ENCODE results near the gene TUBAL3.

Gene TUBAL3

DNA sequence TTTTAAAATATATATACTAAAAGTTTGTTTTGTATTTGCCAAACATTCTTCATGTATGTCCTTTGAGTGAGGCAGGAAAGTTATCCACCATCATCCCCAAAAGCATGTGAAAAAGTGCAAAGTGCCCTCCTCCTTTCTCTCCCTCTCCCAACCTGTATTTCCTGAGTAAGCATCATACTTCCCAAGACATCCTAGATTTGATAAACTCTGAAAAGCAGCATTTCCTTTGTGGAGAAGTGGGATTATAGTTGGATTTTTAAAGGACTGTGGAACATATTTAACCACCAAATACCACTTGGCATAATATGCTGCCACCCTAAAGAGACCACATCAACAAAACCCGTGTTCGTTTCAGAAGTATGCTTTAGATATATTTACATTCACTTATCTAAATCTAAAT lies 44.6 kb upstream of the TUBAL3 start:
- H3K27ac ChIP-seq = no peak overlapping the region
- no peak overlapping the region for H3K4me2 ChIP-seq
- no peaks in the 10 kb centered on the region for H3K27me3 ChIP-seq (ENCODE audit: insufficient read depth, low read depth)
- no peak overlapping the region for H2AFZ ChIP-seq (ENCODE audit: low read depth)
- no peak overlapping the region for H3K9ac ChIP-seq
- H3K36me3 ChIP-seq (ENCODE audit: insufficient read depth) = peaks cover 17% of the 10 kb centered on the region; the same call in 1 of the 2 replicates
- H3K4me1 ChIP-seq (ENCODE audit: low read depth, poor library complexity, severe bottlenecking) = peaks cover 37% of the 10 kb centered on the region
- H3K4me3 ChIP-seq (IDR thresholded peaks at IDR 0.05; ENCODE audit: insufficient read depth, low read depth, low read length) = no peak overlapping the region
- H4K20me1 ChIP-seq (ENCODE audit: insufficient read depth) = no peaks in the 10 kb centered on the region
- TF ChIP-seq, protein P1, sequence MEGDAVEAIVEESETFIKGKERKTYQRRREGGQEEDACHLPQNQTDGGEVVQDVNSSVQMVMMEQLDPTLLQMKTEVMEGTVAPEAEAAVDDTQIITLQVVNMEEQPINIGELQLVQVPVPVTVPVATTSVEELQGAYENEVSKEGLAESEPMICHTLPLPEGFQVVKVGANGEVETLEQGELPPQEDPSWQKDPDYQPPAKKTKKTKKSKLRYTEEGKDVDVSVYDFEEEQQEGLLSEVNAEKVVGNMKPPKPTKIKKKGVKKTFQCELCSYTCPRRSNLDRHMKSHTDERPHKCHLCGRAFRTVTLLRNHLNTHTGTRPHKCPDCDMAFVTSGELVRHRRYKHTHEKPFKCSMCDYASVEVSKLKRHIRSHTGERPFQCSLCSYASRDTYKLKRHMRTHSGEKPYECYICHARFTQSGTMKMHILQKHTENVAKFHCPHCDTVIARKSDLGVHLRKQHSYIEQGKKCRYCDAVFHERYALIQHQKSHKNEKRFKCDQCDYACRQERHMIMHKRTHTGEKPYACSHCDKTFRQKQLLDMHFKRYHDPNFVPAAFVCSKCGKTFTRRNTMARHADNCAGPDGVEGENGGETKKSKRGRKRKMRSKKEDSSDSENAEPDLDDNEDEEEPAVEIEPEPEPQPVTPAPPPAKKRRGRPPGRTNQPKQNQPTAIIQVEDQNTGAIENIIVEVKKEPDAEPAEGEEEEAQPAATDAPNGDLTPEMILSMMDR (conservative IDR thresholded peaks at IDR 0.05; ENCODE audit: low read depth, low read length) = no peak
- peaks cover 45% of the 10 kb centered on the region for H3K79me2 ChIP-seq (ENCODE audit: insufficient read depth, low read depth)

DNA sequence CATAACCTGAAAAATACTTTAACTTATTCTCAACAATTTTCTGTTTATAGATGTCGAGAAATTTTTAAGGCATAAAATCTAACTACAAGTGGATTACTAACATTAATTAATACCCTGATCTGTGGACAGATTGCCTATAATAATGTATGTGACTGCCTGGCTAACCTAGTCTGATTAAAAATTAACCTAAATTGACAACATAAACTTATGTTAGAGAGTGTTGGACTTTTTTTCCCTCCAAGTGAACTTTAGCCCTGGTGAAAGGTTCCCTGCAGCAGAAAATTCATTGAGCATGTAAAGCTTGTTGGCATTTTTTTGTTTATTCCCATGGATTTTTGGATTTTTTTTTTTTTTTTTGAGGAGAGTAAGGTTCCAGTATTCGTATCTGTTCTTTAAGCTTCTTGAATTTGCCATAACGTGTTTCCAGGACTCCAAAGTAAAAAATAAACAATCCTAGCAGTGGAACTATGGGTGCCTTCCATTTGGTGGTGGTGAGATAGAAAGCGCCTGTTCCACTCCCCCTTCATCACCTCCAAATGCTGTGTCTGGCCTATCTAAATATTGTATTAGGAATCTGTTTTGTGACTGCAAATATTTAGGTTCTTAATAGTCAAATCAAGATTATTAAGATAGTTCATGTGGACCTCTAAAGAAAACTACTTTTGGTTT lies 43.8 kb upstream of the TUBAL3 start:
- no peak overlapping the region for H2AFZ ChIP-seq (ENCODE audit: low read depth)
- peaks cover 45% of the 10 kb centered on the region for H3K79me2 ChIP-seq (ENCODE audit: insufficient read depth, low read depth)
- H3K9ac ChIP-seq = no peak overlapping the region
- TF ChIP-seq, protein P1 (conservative IDR thresholded peaks at IDR 0.05; ENCODE audit: low read depth, low read length) = no peak
- peaks cover 43% of the 10 kb centered on the region for H3K4me1 ChIP-seq (ENCODE audit: low read depth, poor library complexity, severe bottlenecking)
- peaks cover 9% of the 10 kb centered on the region; the same call in 1 of the 2 replicates for H3K36me3 ChIP-seq (ENCODE audit: insufficient read depth)
- peak overlapping the region; percentile 39; the same call in 1 of the 2 replicates for H3K27ac ChIP-seq
- peak overlapping the region; percentile 49 for H3K4me2 ChIP-seq
- H3K27me3 ChIP-seq (ENCODE audit: insufficient read depth, low read depth) = no peaks in the 10 kb centered on the region
- no peak overlapping the region for H3K4me3 ChIP-seq (IDR thresholded peaks at IDR 0.05; ENCODE audit: insufficient read depth, low read depth, low read length)
- no peaks in the 10 kb centered on the region for H4K20me1 ChIP-seq (ENCODE audit: insufficient read depth)

DNA sequence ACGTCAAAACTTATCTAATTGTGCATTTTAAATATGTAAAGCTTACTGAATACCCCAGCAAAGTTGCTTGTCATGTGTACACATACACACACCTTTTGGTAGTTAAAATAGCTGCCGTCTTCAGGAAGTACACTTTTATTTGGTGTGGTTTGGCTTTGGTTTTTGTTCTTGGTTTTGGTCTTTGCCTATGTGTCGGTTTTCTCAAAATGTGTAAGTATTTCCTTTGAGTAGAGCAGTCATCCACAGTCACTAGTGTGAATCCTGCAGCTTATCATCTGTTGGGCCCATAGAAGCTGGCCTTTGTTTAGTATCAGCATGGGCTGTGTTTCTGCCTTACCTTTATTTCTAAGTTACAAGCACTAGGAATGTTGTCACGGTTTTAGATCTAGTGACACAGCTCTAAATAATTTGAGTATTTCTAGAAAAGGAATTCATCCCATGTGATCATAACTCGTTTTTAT lies 43.0 kb upstream of the TUBAL3 start:
- H2AFZ ChIP-seq (ENCODE audit: low read depth) = no peak overlapping the region
- TF ChIP-seq, protein P1 (conservative IDR thresholded peaks at IDR 0.05; ENCODE audit: low read depth, low read length) = no peak
- H3K9ac ChIP-seq = no peak overlapping the region
- peak overlapping the region; percentile 49 for H3K4me2 ChIP-seq
- no peaks in the 10 kb centered on the region for H3K27me3 ChIP-seq (ENCODE audit: insufficient read depth, low read depth)
- H3K27ac ChIP-seq = peak overlapping the region; percentile 39
- H3K36me3 ChIP-seq (ENCODE audit: insufficient read depth) = 0 out of 2 replicates have a peak, but pooled peaks cover 4% of the 10 kb centered on the region
- H3K4me3 ChIP-seq (IDR thresholded peaks at IDR 0.05; ENCODE audit: insufficient read depth, low read depth, low read length) = no peak overlapping the region
- H3K79me2 ChIP-seq (ENCODE audit: insufficient read depth, low read depth) = peaks cover 49% of the 10 kb centered on the region
- peaks cover 51% of the 10 kb centered on the region for H3K4me1 ChIP-seq (ENCODE audit: low read depth, poor library complexity, severe bottlenecking)
- no peaks in the 10 kb centered on the region for H4K20me1 ChIP-seq (ENCODE audit: insufficient read depth)

DNA sequence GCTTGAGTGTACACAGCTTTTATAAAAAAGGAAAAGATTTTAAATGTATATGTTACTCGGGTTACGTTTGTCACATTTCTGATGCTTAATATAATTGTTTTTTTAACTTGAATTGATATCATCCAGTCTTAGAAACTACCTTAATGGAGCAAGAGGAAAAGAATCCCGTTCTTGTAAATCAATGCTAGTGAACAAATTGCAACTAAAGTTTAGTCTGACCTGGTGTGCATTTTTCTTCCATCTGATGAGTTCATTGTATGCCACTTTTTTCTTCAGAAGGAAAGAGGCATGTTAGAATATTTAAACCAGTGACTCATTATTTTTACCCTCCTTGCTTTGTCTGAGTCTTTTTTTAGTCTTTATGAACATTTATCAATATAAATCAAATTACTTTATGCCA lies 42.4 kb upstream of the TUBAL3 start:
- TF ChIP-seq, protein P1 (conservative IDR thresholded peaks at IDR 0.05; ENCODE audit: low read depth, low read length) = no peak
- peak overlapping the region; percentile 39 for H3K27ac ChIP-seq
- no peaks in the 10 kb centered on the region for H3K36me3 ChIP-seq (ENCODE audit: insufficient read depth)
- peaks cover 54% of the 10 kb centered on the region for H3K79me2 ChIP-seq (ENCODE audit: insufficient read depth, low read depth)
- no peaks in the 10 kb centered on the region for H4K20me1 ChIP-seq (ENCODE audit: insufficient read depth)
- peak overlapping the region; percentile 36; the same call in 1 of the 2 replicates for H3K9ac ChIP-seq
- no peaks in the 10 kb centered on the region for H3K27me3 ChIP-seq (ENCODE audit: insufficient read depth, low read depth)
- no peak overlapping the region for H2AFZ ChIP-seq (ENCODE audit: low read depth)
- peaks cover 57% of the 10 kb centered on the region for H3K4me1 ChIP-seq (ENCODE audit: low read depth, poor library complexity, severe bottlenecking)
- peak overlapping the region; percentile 49 for H3K4me2 ChIP-seq
- no peak overlapping the region for H3K4me3 ChIP-seq (IDR thresholded peaks at IDR 0.05; ENCODE audit: insufficient read depth, low read depth, low read length)

Data from KMS-11 (cell line).